Activated CD4-positive, alpha-beta memory T cell treated with anti-CD3 and anti-CD28 coated beads for 36 hours (primary cell): ENCODE data around the gene RFTN2. TPM values are rescaled to one million over a fixed set of nuclear protein-coding genes. Genes with fewer than 3 reads are reported as not detected.
"Not testable (repeated sequence)": the region's sequence is repeated elsewhere in the genome, so short reads cannot be mapped to it uniquely, and the experiment has no call there.

Source experiments
- CTCF ChIA-PET: fragments of 350-600 bp; sonication (Branson Sonifier 250); formaldehyde crosslinking; loops from one replicate; lab custom pipeline; 2021; ENCODE audit warnings: antibody characterized with exemption, inconsistent platforms; lab: Charles Lee
- POLR2A ChIA-PET: fragments of 350-600 bp; sonication (Branson Sonifier 250); formaldehyde crosslinking; loops from one replicate; lab custom pipeline; 2021; ENCODE audit warnings: antibody characterized with exemption; lab: Charles Lee
- DNase-seq: peaks from one replicate; pipeline ENCODE4 v3.0.0-alpha.2; 2020
- H3K27ac Mint-ChIP-seq: one replicate; pipeline ENCODE4 v1.8.0; 2021; ENCODE audit warnings: mixed read lengths
- H3K27me3 Mint-ChIP-seq: one replicate; pipeline ENCODE4 v1.8.0; 2021; ENCODE audit warnings: mixed read lengths
- H3K36me3 Mint-ChIP-seq: one replicate; pipeline ENCODE4 v1.8.0; 2021; ENCODE audit warnings: mixed read lengths
- H3K4me1 Mint-ChIP-seq: one replicate; pipeline ENCODE4 v1.8.0; 2021; ENCODE audit warnings: low read depth, mixed read lengths
- H3K4me3 Mint-ChIP-seq: one replicate; pipeline ENCODE4 v1.8.0; 2021; ENCODE audit warnings: mild to moderate bottlenecking, mixed read lengths
- H3K9me3 Mint-ChIP-seq: one replicate; pipeline ENCODE4 v1.8.0; 2021; ENCODE audit warnings: mixed read lengths
- intact Hi-C: fragments of 100-400 bp; cut with micrococcal nuclease; formaldehyde crosslinking; loops from one replicate; pipeline ENCODE4 v1.15.1; 2023
- total RNA-seq, 2 experiments: library from RNA; stranded (reverse); gene quantifications; one replicate each; pipeline ENCODE4 v1.2.3, GENCODE V29; 2021

RFTN2 gene
- total RNA-seq, 2 experiments from 2014 or later, result not detected

DNA sequence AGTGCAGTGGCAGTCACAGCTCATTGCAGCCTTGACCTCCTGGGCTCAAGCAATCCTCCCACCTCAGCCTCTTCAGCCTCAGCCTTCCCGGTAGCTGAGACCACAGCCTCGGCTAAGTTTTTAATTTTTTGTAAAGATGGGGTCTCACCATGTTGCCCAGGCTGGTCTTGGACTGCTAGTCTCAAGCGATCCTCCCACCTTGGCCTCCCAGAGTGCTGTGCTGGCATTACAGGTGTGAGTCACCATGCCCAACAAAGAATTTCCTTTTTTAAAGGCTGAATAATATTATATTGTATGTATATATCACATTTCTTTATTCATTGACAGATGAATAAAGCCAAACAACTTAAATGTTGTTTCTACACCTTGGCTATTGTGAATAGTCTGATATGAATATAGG lies 117.0 kb downstream of the RFTN2 start:
- Mint-ChIP-seq H3K4me1 (no peaks in the 10 kb centered on the region), H3K36me3 (peaks cover 14% of the 10 kb centered on the region), H3K9me3 (peaks cover 5% of the 10 kb centered on the region), H3K27me3 (no peaks in the 10 kb centered on the region), H3K27ac (no peak overlapping the region), H3K4me3 (no peak overlapping the region)
- ChIA-PET CTCF (no interaction called here), POLR2A (no interaction called here)
- intact Hi-C loops, result no loop called here
- DNase-seq, result no peak

DNA sequence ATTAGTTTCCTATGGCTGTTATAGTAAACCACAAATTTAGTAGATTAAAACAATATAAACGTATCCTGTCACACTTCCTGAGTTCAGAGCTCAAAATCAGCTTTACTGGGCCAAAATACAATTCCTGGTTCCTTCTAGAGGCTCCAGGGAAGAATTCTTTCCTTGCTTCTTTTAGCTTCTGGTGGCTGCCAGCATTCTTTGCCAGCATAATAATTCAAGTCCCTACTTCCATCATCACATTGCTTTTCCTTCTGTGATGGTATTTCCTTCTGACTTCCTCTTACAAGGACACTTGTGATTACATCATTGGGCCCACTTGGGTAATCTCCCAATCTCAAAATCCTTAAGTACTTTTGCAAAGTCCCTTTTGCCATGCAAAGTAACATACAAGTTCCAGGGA lies 118.9 kb downstream of the RFTN2 start:
- intact Hi-C loops, result no loop called here
- peak overlapping the region; percentile 29 for H3K27ac Mint-ChIP-seq
- no peak overlapping the region for H3K4me3 Mint-ChIP-seq
- no peaks in the 10 kb centered on the region for H3K27me3 Mint-ChIP-seq
- POLR2A ChIA-PET, result no interaction called here
- CTCF ChIA-PET, result no interaction called here
- DNase-seq, result no peak
- H3K36me3 Mint-ChIP-seq, result peaks cover 10% of the 10 kb centered on the region
- no peaks in the 10 kb centered on the region for H3K4me1 Mint-ChIP-seq
- no peaks in the 10 kb centered on the region for H3K9me3 Mint-ChIP-seq

DNA sequence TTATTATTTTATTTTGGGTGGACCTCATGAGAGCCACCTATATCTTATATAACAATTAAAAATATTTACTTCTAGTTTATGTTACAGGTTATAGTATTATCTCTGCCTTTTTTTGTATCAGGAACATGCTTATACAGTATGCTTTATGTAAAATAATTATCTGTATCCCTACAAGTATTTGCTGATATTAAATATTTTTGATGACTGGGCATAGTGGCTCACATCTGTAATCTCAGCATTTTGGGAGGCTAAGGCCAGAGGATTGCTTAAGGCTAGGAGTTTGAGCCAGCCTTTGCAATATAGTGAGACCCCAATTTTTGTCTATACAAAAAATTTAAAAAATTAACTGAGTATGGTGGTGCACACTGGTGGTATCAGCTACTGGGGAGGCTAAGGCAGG lies 119.9 kb downstream of the RFTN2 start:
- POLR2A ChIA-PET, result no interaction called here
- H3K27ac Mint-ChIP-seq, result no peak overlapping the region
- no peaks in the 10 kb centered on the region for H3K9me3 Mint-ChIP-seq
- no peak overlapping the region for H3K4me3 Mint-ChIP-seq
- CTCF ChIA-PET, result no interaction called here
- peaks cover 10% of the 10 kb centered on the region for H3K36me3 Mint-ChIP-seq
- no peaks in the 10 kb centered on the region for H3K4me1 Mint-ChIP-seq
- intact Hi-C loops, result no loop called here
- H3K27me3 Mint-ChIP-seq, result no peaks in the 10 kb centered on the region
- DNase-seq, result no peak

DNA sequence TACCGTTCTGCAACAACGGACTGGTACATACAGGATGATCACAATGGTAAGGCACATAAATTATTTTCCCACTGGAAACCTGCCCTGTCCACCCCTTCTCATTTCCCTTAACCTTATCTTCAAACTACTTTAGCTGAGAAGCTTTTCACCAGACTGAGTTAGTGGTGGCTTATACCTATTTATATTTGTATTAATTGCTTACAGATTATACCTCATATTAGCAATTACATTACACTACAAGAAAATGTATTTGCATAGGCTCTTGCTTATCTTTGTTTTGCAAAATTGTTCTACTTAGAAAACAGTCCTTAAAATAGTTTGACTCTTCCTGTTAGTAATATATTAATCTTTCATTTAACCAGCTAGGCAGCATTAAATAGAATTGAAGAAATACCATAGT lies 124.1 kb downstream of the RFTN2 start:
- intact Hi-C loops, DNase-seq, CTCF ChIA-PET, POLR2A ChIA-PET, H3K27ac Mint-ChIP-seq, H3K9me3 Mint-ChIP-seq, H3K27me3 Mint-ChIP-seq, H3K4me1 Mint-ChIP-seq, H3K4me3 Mint-ChIP-seq: not testable (repeated sequence)
- H3K36me3 Mint-ChIP-seq, result peaks cover 14% of the 10 kb centered on the region

DNA sequence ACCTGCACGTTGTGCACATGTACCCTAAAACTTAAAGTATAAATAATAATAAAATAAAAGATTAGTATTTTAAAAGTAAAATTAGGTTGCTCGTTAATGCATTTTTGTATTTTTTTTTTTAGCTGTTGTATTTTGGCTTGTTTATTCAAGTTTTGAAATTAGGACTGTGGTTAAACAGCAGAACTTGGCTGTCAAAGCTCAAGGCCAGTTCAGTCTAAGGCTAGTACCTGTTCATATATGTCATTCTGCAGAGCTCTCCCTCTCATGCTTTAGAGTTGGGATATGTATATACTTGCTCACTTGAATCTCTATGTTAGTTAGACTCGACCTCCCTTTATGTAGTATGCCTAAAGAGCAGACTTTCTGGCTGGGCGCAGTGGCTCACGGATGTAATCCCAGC lies 126.8 kb downstream of the RFTN2 start:
- H3K4me1 Mint-ChIP-seq, result no peaks in the 10 kb centered on the region
- H3K27ac Mint-ChIP-seq, result no peak overlapping the region
- H3K9me3 Mint-ChIP-seq, result no peaks in the 10 kb centered on the region
- H3K27me3 Mint-ChIP-seq, result no peaks in the 10 kb centered on the region
- no peak for DNase-seq
- ChIA-PET POLR2A (no interaction called here), CTCF (interaction anchor here (0.6 kb wide), 1 partner anchor 748 kb away, joined by 3 read pairs; no protein-coding TSS in a partner anchor)
- H3K4me3 Mint-ChIP-seq, result no peak overlapping the region
- intact Hi-C loops, result no loop called here
- peaks cover 17% of the 10 kb centered on the region for H3K36me3 Mint-ChIP-seq

DNA sequence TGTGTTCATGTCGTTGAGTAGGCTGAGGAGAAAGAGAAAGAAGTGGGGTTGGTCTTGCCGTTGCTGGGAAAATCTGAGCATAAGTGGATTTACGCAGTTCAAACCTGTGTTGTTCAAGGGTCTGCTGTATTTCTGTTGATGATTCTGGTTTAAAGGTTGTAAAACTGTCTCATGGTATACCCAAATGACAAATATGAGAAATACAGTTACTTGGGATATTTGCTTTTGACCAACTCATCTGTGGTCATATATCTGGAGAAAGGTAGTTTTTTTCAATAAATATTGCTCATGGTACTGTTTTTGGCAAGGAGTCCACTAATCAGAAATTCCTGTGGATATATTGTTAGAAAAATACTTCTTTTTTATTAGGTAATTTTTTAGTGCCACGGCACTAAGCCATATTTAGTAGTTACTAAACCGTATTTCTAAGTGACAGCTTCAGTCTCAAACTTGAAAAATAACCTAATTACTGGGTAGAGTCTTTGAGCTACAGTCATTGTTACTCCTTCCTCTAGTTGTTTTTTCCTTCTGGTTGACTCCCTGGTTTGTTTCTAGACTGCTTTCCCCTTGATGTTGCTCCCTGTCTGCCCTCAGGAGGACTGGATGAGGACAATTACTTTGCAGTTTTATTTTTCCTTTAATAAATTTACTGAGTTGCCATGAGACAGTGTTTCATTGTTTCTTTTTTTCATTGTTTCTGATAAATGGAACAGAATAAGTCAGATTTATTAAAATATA lies 128.1 kb downstream of the RFTN2 start:
- no peaks in the 10 kb centered on the region for H3K27me3 Mint-ChIP-seq
- no peak overlapping the region for H3K4me3 Mint-ChIP-seq
- H3K36me3 Mint-ChIP-seq, result peaks cover 20% of the 10 kb centered on the region
- intact Hi-C loops, result no loop called here
- POLR2A ChIA-PET, result interaction anchor here (0.6 kb wide), 1 partner anchor 31 kb away, joined by 3 read pairs; no protein-coding TSS in a partner anchor
- no peaks in the 10 kb centered on the region for H3K9me3 Mint-ChIP-seq
- no peak for DNase-seq
- no peak overlapping the region for H3K27ac Mint-ChIP-seq
- H3K4me1 Mint-ChIP-seq, result no peaks in the 10 kb centered on the region
- CTCF ChIA-PET, result no interaction called here

DNA sequence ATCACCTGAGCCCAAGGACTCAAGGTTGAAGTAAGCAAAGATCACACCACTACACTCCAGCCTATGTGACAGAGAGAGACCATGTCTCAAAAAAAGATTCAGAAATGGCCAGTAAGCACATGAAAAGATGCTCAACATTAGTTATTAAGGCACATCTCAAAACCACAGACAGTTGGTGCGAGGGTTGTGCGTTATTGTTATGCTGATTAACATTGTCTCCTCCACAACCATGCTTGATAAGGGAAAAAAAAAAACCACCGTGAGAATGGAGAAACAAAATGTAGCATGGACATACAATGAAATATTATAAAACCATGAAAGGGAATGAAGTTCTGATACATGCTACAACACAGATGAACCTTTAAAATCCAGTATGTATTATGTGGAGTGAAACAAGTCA lies 132.2 kb downstream of the RFTN2 start:
- intact Hi-C loops, result no loop called here
- ChIA-PET CTCF (interaction anchor here (0.9 kb wide), 1 partner anchor 11 kb away, joined by 3 read pairs; no protein-coding TSS in a partner anchor), POLR2A (no interaction called here)
- no peak for DNase-seq
- no peak overlapping the region for H3K4me3 Mint-ChIP-seq
- no peaks in the 10 kb centered on the region for H3K9me3 Mint-ChIP-seq
- peaks cover 33% of the 10 kb centered on the region for H3K36me3 Mint-ChIP-seq
- no peaks in the 10 kb centered on the region for H3K27me3 Mint-ChIP-seq
- no peak overlapping the region for H3K27ac Mint-ChIP-seq
- peaks cover 18% of the 10 kb centered on the region for H3K4me1 Mint-ChIP-seq

DNA sequence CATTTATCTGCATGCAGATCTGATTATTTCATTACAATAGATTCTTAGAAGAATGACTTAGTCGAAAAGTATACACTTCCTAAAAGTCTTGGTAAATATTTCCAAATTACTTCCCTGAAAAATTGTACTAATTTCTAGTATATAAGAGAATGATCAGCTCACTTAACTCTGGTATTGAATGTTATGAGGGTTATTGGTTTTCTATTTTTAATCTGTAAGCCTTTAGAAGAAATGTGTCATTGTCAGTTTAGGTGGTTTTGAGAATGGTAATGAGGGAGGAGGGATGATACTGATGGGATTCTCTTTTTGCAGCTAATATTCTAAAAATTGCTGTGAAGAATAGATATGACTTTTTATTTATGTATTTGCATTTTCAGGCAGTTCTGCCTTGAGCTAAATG lies 135.7 kb downstream of the RFTN2 start:
- intact Hi-C loops, result no loop called here
- peaks cover 24% of the 10 kb centered on the region for H3K4me1 Mint-ChIP-seq
- no peaks in the 10 kb centered on the region for H3K27me3 Mint-ChIP-seq
- ChIA-PET CTCF (no interaction called here), POLR2A (interaction anchor here (1.0 kb wide), 1 partner anchor 23 kb away, joined by 3 read pairs; no protein-coding TSS in a partner anchor)
- peak overlapping the region; percentile 3 for H3K27ac Mint-ChIP-seq
- DNase-seq, result no peak
- H3K9me3 Mint-ChIP-seq, result no peaks in the 10 kb centered on the region
- H3K4me3 Mint-ChIP-seq, result no peak overlapping the region
- H3K36me3 Mint-ChIP-seq, result peaks cover 43% of the 10 kb centered on the region

DNA sequence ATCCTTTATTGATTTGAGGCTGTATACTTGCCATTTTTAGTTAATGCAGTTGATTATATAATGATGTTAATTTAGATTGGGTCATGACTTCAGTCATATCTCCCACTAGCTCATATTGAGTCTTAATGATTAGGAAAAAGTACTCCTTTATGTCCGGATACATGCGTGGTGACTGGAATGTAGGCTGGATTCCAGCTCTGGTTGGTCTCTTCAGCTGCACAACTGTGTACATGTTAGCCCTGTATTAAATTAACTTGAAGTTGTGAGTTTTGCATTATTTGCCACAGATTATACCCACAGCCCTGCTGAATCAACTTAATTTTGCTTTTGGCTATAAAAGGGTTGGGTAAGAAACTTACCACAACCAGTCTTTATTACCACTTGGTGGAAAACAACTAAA lies 137.0 kb downstream of the RFTN2 start:
- Mint-ChIP-seq H3K9me3 (no peaks in the 10 kb centered on the region), H3K27me3 (no peaks in the 10 kb centered on the region), H3K4me3 (no peak overlapping the region), H3K27ac (peak overlapping the region; percentile 33), H3K4me1 (peaks cover 33% of the 10 kb centered on the region), H3K36me3 (peaks cover 47% of the 10 kb centered on the region)
- ChIA-PET CTCF (no interaction called here), POLR2A (interaction anchor here (0.6 kb wide), 1 partner anchor 168 kb away, joined by 4 read pairs; no protein-coding TSS in a partner anchor)
- intact Hi-C loops, result no loop called here
- no peak for DNase-seq

Other genes starting within 250 kb of the RFTN2 start
- gene SF3B1, start 240.6 kb downstream of the RFTN2 start, total RNA-seq, result 100 to 1,000 TPM; 228 to 245 TPM
- 10 to 100 TPM; 21.5 TPM for gene COQ10B, start 222.0 kb downstream of the RFTN2 start, total RNA-seq
- 100 to 1,000 TPM; 839 to 853 TPM for gene HSPD1, start 175.7 kb downstream of the RFTN2 start, total RNA-seq
- 100 to 1,000 TPM; 282 to 283 TPM for gene HSPE1, start 175.2 kb downstream of the RFTN2 start, total RNA-seq
- gene MOB4, start 159.5 kb downstream of the RFTN2 start, total RNA-seq, result 10 to 100 TPM; 18.9 to 19.5 TPM
- gene MARS2, start 29.8 kb upstream of the RFTN2 start, total RNA-seq, result 10 to 100 TPM; 11.3 to 11.4 TPM
- not detected for gene BOLL, start 109.7 kb upstream of the RFTN2 start, total RNA-seq
- gene PLCL1, start 129.0 kb upstream of the RFTN2 start, total RNA-seq, result 1 to 10 TPM; 1.7 to 1.9 TPM